Ovary (tissue), 3 donors: ENCODE data around the gene C11orf54.

Source experiments
- CTCF ChIP-seq, 3 donors: fragments of 450-650 bp in 2 of 3; fragments of 200-600 bp in 1 of 3; IDR thresholded peaks; one replicate each; pipeline versions ENCODE4 v1.5.1 to v1.8.0; 2016 to 2022; ENCODE audit warnings: antibody characterized with exemption in 3 of 3, mild to moderate bottlenecking in 1 of 3
- EP300 ChIP-seq: sonication (generic); formaldehyde crosslinking; IDR thresholded peaks from one replicate; pipeline ENCODE4 v1.6.1; 2017; ENCODE audit warnings: antibody characterized with exemption
- POLR2A ChIP-seq: fragments of 450-650 bp; IDR thresholded peaks from one replicate; pipeline ENCODE4 v1.6.1; 2017; ENCODE audit warnings: antibody characterized with exemption, mild to moderate bottlenecking, moderate library complexity
- donor health status: DM: no; HTN: no; CAD: no.

- TF ChIP-seq CTCF (IDR thresholded peaks at IDR 0.05), result no peak
- TF ChIP-seq EP300, result no peak
- no peak for TF ChIP-seq POLR2A
These were observed 63.4 kb downstream of the C11orf54 start for GRCh38 chr11:93804879-93805278.
